Heart right ventricle (tissue), 16 donors: Measurements from ENCODE around the gene RFC1. TPM values are rescaled to one million over a fixed set of nuclear protein-coding genes. Genes with fewer than 3 reads are reported as not detected.
A peak's percentile ranks its signal among the peaks of the same experiment; 100 is the strongest.

ENCODE experiments used
- ATAC-seq, 8 donors: fragments of 200-7000 bp; cut with Tn5 transposase; one replicate each; pipeline ENCODE4 v1.9.1; 2020; ENCODE audit warnings: mild to moderate bottlenecking in 8 of 8, moderate library complexity in 8 of 8, moderate number of reproducible peaks in 1 of 8
- DNase-seq, 2 donors: peaks; one replicate each; pipeline ENCODE4 v3.0.0-alpha.2; 2020
- H3K27ac ChIP-seq, 10 donors: fragments of 200-600 bp; sonication (generic) in 2 of 10; one replicate each; pipeline versions ENCODE4 v1.5.0 to v1.8.0; 2020 to 2022; ENCODE audit warnings: mild to moderate bottlenecking in 3 of 10
- H3K27me3 ChIP-seq, 7 donors: fragments of 200-600 bp; one replicate each; pipeline ENCODE4 v1.8.0; 2021 to 2022; ENCODE audit warnings: mild to moderate bottlenecking in 2 of 7
- H3K36me3 ChIP-seq, 9 donors: fragments of 200-600 bp; sonication (generic) in 1 of 9; one replicate each; pipeline versions ENCODE4 v1.5.0 to v1.8.0; 2020 to 2022; ENCODE audit warnings: mild to moderate bottlenecking in 2 of 9
- H3K4me1 ChIP-seq, 9 donors: fragments of 200-600 bp; sonication (generic) in 1 of 9; one replicate each; pipeline versions ENCODE4 v1.5.0 to v1.8.0; 2020 to 2022; ENCODE audit warnings: mild to moderate bottlenecking in 4 of 9
- H3K4me3 ChIP-seq, 10 donors: fragments of 200-600 bp; sonication (generic) in 2 of 10; one replicate each; pipeline versions ENCODE4 v1.5.0 to v1.8.0; 2020 to 2022; ENCODE audit warnings: mild to moderate bottlenecking in 7 of 10, moderate library complexity in 2 of 10
- H3K9me3 ChIP-seq, 11 donors: fragments of 200-600 bp in 10 of 11; sonication (generic) in 2 of 11; one replicate each; pipeline versions ENCODE4 v1.5.0 to v1.8.0; 2013 to 2022; ENCODE audit warnings: mild to moderate bottlenecking in 2 of 11, control low read depth in 1 of 11, moderate library complexity in 1 of 11
- CTCF ChIP-seq, 9 donors: fragments of 200-600 bp; sonication (generic) in 2 of 9; IDR thresholded peaks; one replicate each; pipeline versions ENCODE4 v1.5.0 to v1.8.0; 2021 to 2022; ENCODE audit warnings: antibody characterized with exemption in 9 of 9, mild to moderate bottlenecking in 5 of 9, moderate library complexity in 1 of 9
- WGBS, 2 donors: extraction: QIAGEN DNeasy Blood & Tissue Kit; methylation state at CpG; one replicate each; pipeline ENCODE4 v1.1.7; 2013; ENCODE audit warnings: inconsistent platforms in 1 of 2; 5-methylcytosine and 5-hydroxymethylcytosine counted together
- intact Hi-C, 10 donors: fragments of 100-400 bp; cut with DNase I; formaldehyde crosslinking; loops; one replicate each; pipeline versions ENCODE4 v1.11.1 to v1.14.2; 2022
- microRNA-seq, 2 donors: library from miRNA; unstranded; fragments of <30 nt; microRNA quantifications; one replicate each; pipeline ENCODE4 v1.2.0, GENCODE V29; 2021
- polyA plus RNA-seq, 2 donors: library from polyadenylated mRNA; stranded (reverse); fragments of 200-250 nt; gene quantifications; one replicate each; pipeline ENCODE4 v1.2.3, GENCODE V29; 2013
- total RNA-seq, 10 donors: library from RNA; stranded (reverse); fragmentation: NEBNext Ultra II Directional in 3 of 10; extraction: Animal tissue kit (Norgen Biotek cat#: 25700) in 3 of 10; gene quantifications; one replicate each; pipeline versions ENCODE4 v1.2.1 to v1.2.4, GENCODE V29; 2021 to 2023
- donor health status: Arrhythmogenic right ventricular cardiomyopathy.
- donor health status: ischemic (EF 13 %, LVEDD 7.1; RV severe dilation, severe dysfunction).
- donor health status: healthy with polysubstance abuse.
- donor health status: DM: no; HTN: yes; CAD: no.
- donor health status: DM: no; HTN: no; CAD: no.
- donor health status: ischemic (EF 25% LVEDD 6.9; RV normal size, moderate dysfunction).
- donor health status: ischemic (EF 25% LVEDD 5.7; RV mildly dilated, moderate dysfunction).
- donor health status: healthy.
- donor health status: DM: yes; HTN: yes; CAD: no.
- donor health status: Ischemic cardiomyopathy.
- donor health status: ischemic (EF 35%, LVEDD 5.7; RV mildly dilated, moderate dysfunction).
- donor health status: nonischemic (EF 11% LVEDD 7.7; RV severe dilation, severe dysfunction).
- donor health status: DM: yes; HTN: yes; CAD: no.
- donor health status: PGD.
- donor health status: ischemic (EF 29% LVEDD 5.4; RV normal size, mild dysfunction).
- donor health status: nonischemic (EF 23%, LVEDD 6.1; RV moderate dilation, normal function).

Gene RFC1
- total and polyA plus RNA-seq, 12 donors, result 5.7 to 31.0 (median 23.3) TPM

GRCh38 chr4:39256436-39256835 lies 109.7 kb downstream of the RFC1 start:
- ATAC-seq (no peak), DNase-seq (no peak)
- Histone ChIP-seq H3K27ac (peak overlapping the region in 1 of 10 donors; percentile 10), H3K9me3 (no peaks in the 10 kb centered on the region), H3K4me3 (no peak overlapping the region), H3K36me3 (peaks cover 0 to 68% (median 14%) of the 10 kb centered on the region in 9 donors), H3K27me3 (no peaks in the 10 kb centered on the region), H3K4me1 (no peaks in the 10 kb centered on the region)
- 84 to 86% methylated on average over 2 of the region's 2 CpGs for WGBS, 2 donors
- TF ChIP-seq CTCF (IDR thresholded peaks at IDR 0.05), result no peak
- intact Hi-C loops, result no loop called here

GRCh38 chr4:39255871-39256270 lies 110.3 kb downstream of the RFC1 start:
- DNase-seq, result no peak
- Histone ChIP-seq H3K9me3 (no peaks in the 10 kb centered on the region), H3K27me3 (no peaks in the 10 kb centered on the region), H3K4me3 (no peak overlapping the region), H3K27ac (peak overlapping the region in 1 of 10 donors; percentile 10), H3K4me1 (no peaks in the 10 kb centered on the region), H3K36me3 (peaks cover 0 to 67% (median 14%) of the 10 kb centered on the region in 9 donors)
- no peak for TF ChIP-seq CTCF (IDR thresholded peaks at IDR 0.05)
- intact Hi-C loops, result no loop called here
- no peak for ATAC-seq
- 66 to 68% methylated on average over 5 of the region's 5 CpGs for WGBS, 2 donors

GRCh38 chr4:39255266-39255665 lies 110.9 kb downstream of the RFC1 start:
- ATAC-seq (no peak), DNase-seq (no peak)
- Histone ChIP-seq H3K36me3 (peaks cover 0 to 62% (median 14%) of the 10 kb centered on the region in 9 donors), H3K4me1 (no peaks in the 10 kb centered on the region), H3K4me3 (no peak overlapping the region), H3K27me3 (no peaks in the 10 kb centered on the region), H3K27ac (no peak overlapping the region), H3K9me3 (no peaks in the 10 kb centered on the region)
- no peak for TF ChIP-seq CTCF (IDR thresholded peaks at IDR 0.05)
- intact Hi-C loops, result no loop called here
- WGBS, 2 donors, result 55 to 56% methylated on average over 2 of the region's 2 CpGs

DNA sequence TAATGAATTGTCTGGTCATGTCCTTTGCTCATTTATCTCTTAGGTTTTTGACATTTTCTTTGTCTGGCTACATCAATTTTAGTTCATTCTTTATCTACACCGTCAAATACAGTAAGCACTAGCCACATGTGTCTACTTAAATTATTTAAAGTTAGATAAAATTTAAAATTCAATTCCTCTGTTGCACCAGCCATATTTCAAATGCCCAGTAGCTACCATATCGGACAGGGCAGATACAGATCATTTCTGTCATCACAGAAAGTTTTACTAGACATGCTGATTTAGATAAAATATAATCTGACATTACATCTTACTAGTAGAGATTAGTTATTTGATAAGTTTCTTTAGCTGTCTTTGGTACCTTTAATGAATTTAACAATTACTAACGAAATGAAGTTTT lies 122.7 kb downstream of the RFC1 start:
- WGBS, 2 donors, result 91 to 95% methylated on average over 3 of the region's 3 CpGs
- no peaks in the 10 kb centered on the region for H3K27me3 ChIP-seq
- H3K27ac ChIP-seq, result no peak overlapping the region
- intact Hi-C loops, result no loop called here
- DNase-seq (no peak), ATAC-seq (no peak)
- TF ChIP-seq CTCF (IDR thresholded peaks at IDR 0.05), result no peak
- peaks cover 0 to 6% (median 0%) of the 10 kb centered on the region in 11 donors for H3K9me3 ChIP-seq
- peaks cover 0 to 58% (median 4%) of the 10 kb centered on the region in 9 donors for H3K36me3 ChIP-seq
- no peak overlapping the region for H3K4me3 ChIP-seq
- no peaks in the 10 kb centered on the region for H3K4me1 ChIP-seq

Small RNAs within 50 kb of the gene (microRNA-seq; reads per million reads assigned to microRNA genes)
- gene MIR5591, result 0 reads per million in 2 donors

Other genes with a start within 250 kb of the RFC1 start
- 10 to 100 TPM in 1 of 10 donors, 1 to 10 TPM in 9; 4.1 to 14.6 (median 6.7) TPM for gene WDR19, start 183.8 kb downstream of the RFC1 start, total RNA-seq
- 10 to 100 TPM; 13.0 to 25.8 TPM for gene WDR19, start 183.8 kb downstream of the RFC1 start, polyA plus RNA-seq
- gene KLB, start 40.6 kb upstream of the RFC1 start, total RNA-seq, result under 1 TPM in 6 of 10 donors, not detected in 4; 0.08 to 0.53 (median 0.24) TPM
- gene KLB, start 40.6 kb upstream of the RFC1 start, polyA plus RNA-seq, result under 1 TPM; 0.19 to 0.29 TPM
- gene RPL9, start 92.6 kb upstream of the RFC1 start, total RNA-seq, result 1,000 to 10,000 TPM in 1 of 10 donors, 100 to 1,000 TPM in 9; 546 to 1,064 (median 776) TPM
- gene RPL9, start 92.6 kb upstream of the RFC1 start, polyA plus RNA-seq, result 1,000 to 10,000 TPM; 1,329 to 1,826 TPM
- gene LIAS, start 92.7 kb upstream of the RFC1 start, total RNA-seq, result 10 to 100 TPM; 16.0 to 32.4 (median 27.0) TPM
- 10 to 100 TPM; 12.7 to 17.0 TPM for gene LIAS, start 92.7 kb upstream of the RFC1 start, polyA plus RNA-seq
- gene UGDH, start 161.1 kb upstream of the RFC1 start, total RNA-seq, result 10 to 100 TPM; 10.8 to 27.3 (median 12.5) TPM
- 1 to 10 TPM; 3.1 to 6.1 TPM for gene UGDH, start 161.1 kb upstream of the RFC1 start, polyA plus RNA-seq